Middle frontal gyrus (tissue), 1 donor: ENCODE data around the gene PPID.
"Not testable (repeated sequence)": the region's sequence is repeated elsewhere in the genome, so short reads cannot be mapped to it uniquely, and the experiment has no call there.

Source experiments
- DNase-seq: peaks from one replicate; pipeline ENCODE4 v3.0.0-alpha.2; 2015; ENCODE audit warnings: low spot score; ENCODE audit errors: extremely low spot score

Gene PPID

GRCh38 chr4:158669310-158669709, 53.9 kb downstream of the PPID start:
- no peak for DNase-seq

GRCh38 chr4:158667651-158668198, 55.5 kb downstream of the PPID start:
- no peak for DNase-seq

GRCh38 chr4:158666892-158667291, 56.3 kb downstream of the PPID start:
- no peak for DNase-seq

- no peak for DNase-seq
Measured at GRCh38 chr4:158664806-158665205, 58.4 kb downstream of the PPID start.

GRCh38 chr4:158663707-158664625, 59.2 kb downstream of the PPID start:
- not testable (repeated sequence) for DNase-seq

- not testable (repeated sequence) for DNase-seq
Measured at GRCh38 chr4:158663255-158663654, 59.9 kb downstream of the PPID start.
